Esophagus squamous epithelium (tissue), 5 donors: ENCODE measurements around the gene MAMSTR. TPM values are rescaled to one million over a fixed set of nuclear protein-coding genes. Genes with fewer than 3 reads are reported as not detected.

Source experiments
- DNase-seq: peaks from one replicate; lab custom pipeline; 2025; lab: John Stamatoyannopoulos, UW
- H3K27ac ChIP-seq, 4 donors: fragments of 200-600 bp; sonication (generic); one replicate each; pipeline ENCODE4 v1.5.1; 2016 to 2019; ENCODE audit warnings: mild to moderate bottlenecking in 1 of 4
- H3K27me3 ChIP-seq, 4 donors: fragments of 200-600 bp; sonication (generic); 1 replicate in 3 of 4; 2 replicates in 1 of 4; pipeline versions ENCODE4 v1.5.1 to v1.6.0; 2017 to 2021; ENCODE audit warnings: antibody characterized with exemption in 1 of 4
- H3K36me3 ChIP-seq, 3 donors: fragments of 200-600 bp; sonication (generic); one replicate each; pipeline ENCODE4 v1.5.1; 2016 to 2019
- H3K4me1 ChIP-seq, 3 donors: fragments of 200-600 bp; sonication (generic); one replicate each; pipeline ENCODE4 v1.5.1; 2017 to 2019
- H3K4me3 ChIP-seq, 4 donors: fragments of 200-600 bp; sonication (generic); 1 replicate in 3 of 4; 2 replicates in 1 of 4; pipeline ENCODE4 v1.5.1; 2016 to 2019; ENCODE audit warnings: mild to moderate bottlenecking in 2 of 4, moderate library complexity in 1 of 4
- H3K9me3 ChIP-seq, 3 donors: fragments of 200-600 bp; sonication (generic); one replicate each; pipeline ENCODE4 v1.5.1; 2016 to 2019
- CTCF ChIP-seq, 6 experiments: fragments of 450-650 bp in 4 of 6; fragments of 200-600 bp in 2 of 6; sonication (generic) in 2 of 6; IDR thresholded peaks; one replicate each; pipeline ENCODE4 v1.5.1; 2016 to 2019; ENCODE audit warnings: antibody characterized with exemption in 6 of 6, mild to moderate bottlenecking in 4 of 6, moderate library complexity in 4 of 6
- POLR2A ChIP-seq, 4 donors: fragments of 450-650 bp; IDR thresholded peaks; one replicate each; pipeline ENCODE4 v1.6.1; 2017; ENCODE audit warnings: antibody characterized with exemption in 4 of 4, mild to moderate bottlenecking in 4 of 4, moderate library complexity in 3 of 4
- WGBS, 2 donors: methylation state at CpG; one replicate each; pipeline ENCODE4 v1.1.5; 2018; 5-methylcytosine and 5-hydroxymethylcytosine counted together
- intact Hi-C: fragments of 100-400 bp; cut with DNase I; formaldehyde crosslinking; loops from one replicate; pipeline ENCODE4 v1.15.0; 2022
- total RNA-seq, 4 donors: library from RNA; depleted of rRNA; stranded (reverse); fragments of >200 nt; gene quantifications; one replicate each; pipeline ENCODE4 v1.1.0, GENCODE V29; 2016
- donor health status: DM: yes; HTN: yes; CAD: no.

The MAMSTR gene
- total RNA-seq, 4 donors from 2014 or later, result 0.57 to 2.0 TPM; not detected in 2

- Histone ChIP-seq H3K27me3 (no peaks in the 10 kb centered on the region), H3K27ac (peak overlapping the region; percentile 78 to 87 (median 82)), H3K4me3 (peak overlapping the region; percentile 45 to 78 (median 58)), H3K36me3 (no peaks in the 10 kb centered on the region), H3K4me1 (peaks cover 22 to 58% (median 31%) of the 10 kb centered on the region in 3 donors), H3K9me3 (no peaks in the 10 kb centered on the region)
- intact Hi-C loops, result no loop called here
- TF ChIP-seq CTCF (IDR thresholded peaks at IDR 0.05) (no peak), POLR2A (IDR thresholded peaks at IDR 0.05) (no peak)
- WGBS, 2 donors, result 26 to 45% methylated on average over 10 to 14 of the region's 51 CpGs
- DNase-seq, result no peak
These were observed 20.1 kb upstream of the MAMSTR start for GRCh38 chr19:48739404-48740163.

GRCh38 chr19:48738557-48739403 is 19.3 kb upstream of the MAMSTR start:
- peaks cover 22 to 59% (median 31%) of the 10 kb centered on the region in 3 donors for H3K4me1 ChIP-seq
- WGBS, 2 donors, result 8 to 18% methylated on average over 4 to 6 of the region's 96 CpGs
- H3K27me3 ChIP-seq, result no peaks in the 10 kb centered on the region
- H3K9me3 ChIP-seq, result no peaks in the 10 kb centered on the region
- TF ChIP-seq CTCF (IDR thresholded peaks at IDR 0.05), result peak in 5 of 6 experiments; percentile 12 to 76 (median 66)
- TF ChIP-seq POLR2A (IDR thresholded peaks at IDR 0.05), result peak in 2 of 4 donors; percentile 51 to 61
- H3K4me3 ChIP-seq, result peak overlapping the region; percentile 45 to 78 (median 58)
- no peak for DNase-seq
- intact Hi-C loops, result no loop called here
- no peaks in the 10 kb centered on the region for H3K36me3 ChIP-seq
- H3K27ac ChIP-seq, result peak overlapping the region; percentile 78 to 87 (median 82)

DNA sequence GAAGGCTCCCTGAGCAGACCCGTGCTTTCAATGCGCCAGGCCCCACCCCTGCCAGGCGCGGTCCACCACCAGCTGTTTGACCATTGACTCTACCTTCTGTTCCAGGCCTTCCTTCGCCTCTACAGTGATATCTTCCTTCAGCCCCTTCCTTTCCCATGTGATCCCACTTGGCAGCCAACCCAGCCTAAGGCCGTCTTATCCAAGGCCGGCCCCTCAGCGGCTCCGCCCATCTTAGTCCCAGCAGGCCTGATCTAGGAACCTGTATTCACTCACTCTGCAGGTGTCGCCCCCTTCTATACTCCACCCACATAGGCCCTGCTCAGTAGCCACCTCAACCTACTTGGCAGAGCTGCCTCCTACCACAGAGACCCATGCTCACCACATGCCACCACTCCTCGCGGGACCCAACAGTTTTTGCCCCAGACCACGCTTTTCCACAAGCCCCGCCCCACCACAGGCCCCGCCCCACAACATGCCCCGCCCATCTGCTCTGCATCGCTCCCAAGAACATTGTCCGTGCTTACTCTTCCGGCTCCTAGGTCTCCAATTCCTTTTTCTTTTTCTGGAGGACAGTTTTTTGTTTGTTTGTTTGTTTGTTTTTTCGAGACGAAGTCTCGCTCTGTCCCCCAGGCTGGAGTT is 18.0 kb upstream of the MAMSTR start:
- 60 to 69% methylated on average over 21 to 22 of the region's 22 CpGs for WGBS, 2 donors
- Histone ChIP-seq H3K27me3 (no peaks in the 10 kb centered on the region), H3K27ac (no peak overlapping the region), H3K36me3 (no peaks in the 10 kb centered on the region), H3K4me3 (peak overlapping the region in 2 of 4 donors; percentile 69 to 78), H3K9me3 (no peaks in the 10 kb centered on the region), H3K4me1 (peaks cover 22 to 59% (median 31%) of the 10 kb centered on the region in 3 donors)
- no peak for DNase-seq
- intact Hi-C loops, result no loop called here
- no peak for TF ChIP-seq POLR2A (IDR thresholded peaks at IDR 0.05)
- no peak for TF ChIP-seq CTCF (IDR thresholded peaks at IDR 0.05)

- no peak for DNase-seq
- H3K4me1 ChIP-seq, result peaks cover 11 to 41% (median 15%) of the 10 kb centered on the region in 3 donors
- no peaks in the 10 kb centered on the region for H3K36me3 ChIP-seq
- no peaks in the 10 kb centered on the region for H3K9me3 ChIP-seq
- WGBS, 2 donors, result 25 to 60% methylated on average over 2 to 4 of the region's 38 CpGs
- no peaks in the 10 kb centered on the region for H3K27me3 ChIP-seq
- peak overlapping the region; percentile 19 to 35 (median 21) for H3K27ac ChIP-seq
- peak overlapping the region; percentile 15 to 59 (median 38) for H3K4me3 ChIP-seq
- intact Hi-C loops, result no loop called here
- TF ChIP-seq POLR2A (IDR thresholded peaks at IDR 0.05), result no peak
- TF ChIP-seq CTCF (IDR thresholded peaks at IDR 0.05), result no peak
These were observed 15.6 kb upstream of the MAMSTR start for GRCh38 chr19:48735031-48735615.
